Neural cell (in vitro differentiated cells): ENCODE data around the gene BPI.

Experiments
- CTCF ChIP-seq: fragments of 450-650 bp; IDR thresholded peaks from 2 replicates; pipeline ENCODE4 v1.5.1; 2014; ENCODE audit warnings: antibody characterized with exemption, mild to moderate bottlenecking, moderate library complexity; ENCODE audit not compliant: poor library complexity, severe bottlenecking
- EP300 ChIP-seq: fragments of 450-650 bp; conservative IDR thresholded peaks from 2 replicates; pipeline ENCODE4 v1.6.1; 2014; ENCODE audit warnings: antibody characterized with exemption, mild to moderate bottlenecking, moderate library complexity; ENCODE audit not compliant: poor library complexity, severe bottlenecking
- EZH2 ChIP-seq: fragments of 200-600, 300-800 bp; shearing (Covaris generic), sonication (generic); IDR thresholded peaks from 2 replicates; pipeline ENCODE4 v1.6.1; 2014; ENCODE audit warnings: antibody characterized with exemption, low read length, borderline replicate concordance, mild to moderate bottlenecking; ENCODE audit not compliant: insufficient read depth, poor library complexity, severe bottlenecking
- MXI1 ChIP-seq: fragments of 450-650 bp; conservative IDR thresholded peaks from 2 replicates; pipeline ENCODE4 v1.6.1; 2014; ENCODE audit warnings: antibody characterized with exemption, mild to moderate bottlenecking; ENCODE audit not compliant: poor library complexity, severe bottlenecking
- POLR2AphosphoS5 ChIP-seq: IDR thresholded peaks from 2 replicates; pipeline ENCODE4 v1.6.1; 2012
- REST ChIP-seq: IDR thresholded peaks from 2 replicates; pipeline ENCODE4 v1.6.1; 2012; ENCODE audit warnings: borderline replicate concordance
- SMC3 ChIP-seq: fragments of 450-650 bp; conservative IDR thresholded peaks from 2 replicates; pipeline ENCODE4 v1.6.1; 2014; ENCODE audit warnings: antibody characterized with exemption, mild to moderate bottlenecking, moderate library complexity; ENCODE audit not compliant: poor library complexity
- TAF1 ChIP-seq: IDR thresholded peaks from 2 replicates; pipeline ENCODE4 v1.6.1; 2012; ENCODE audit warnings: low read depth

GRCh38 chr20:38320221-38320620 is 16.3 kb downstream of the BPI start:
- TF ChIP-seq TAF1 (no peak), CTCF (no peak), EZH2 (no peak), REST (no peak), EP300 (no peak), SMC3 (no peak), POLR2AphosphoS5 (no peak), MXI1 (no peak)
